Lower leg skin (tissue), 4 donors: ENCODE results near the gene ZC3H4. TPM values are rescaled to one million over a fixed set of nuclear protein-coding genes. Genes with fewer than 3 reads are reported as not detected.

Source experiments
- DNase-seq, 2 donors: peaks; one replicate each; pipeline ENCODE4 v3.0.0-alpha.2; 2019; ENCODE audit warnings: low spot score in 2 of 2
- H3K4me3 ChIP-seq: fragments of 200-600 bp; sonication (generic); 2 replicates; pipeline ENCODE4 v1.5.1; 2017; ENCODE audit warnings: mild to moderate bottlenecking, low read depth; ENCODE audit not compliant: poor library complexity, severe bottlenecking
- POLR2A ChIP-seq, 2 donors: fragments of 450-650 bp; IDR thresholded peaks; one replicate each; pipeline ENCODE4 v1.6.1; 2016 to 2017; ENCODE audit warnings: antibody characterized with exemption in 2 of 2, mild to moderate bottlenecking in 1 of 2, moderate library complexity in 1 of 2
- WGBS, 2 donors: methylation state at CpG; one replicate each; pipeline ENCODE4 v1.1.5; 2018; 5-methylcytosine and 5-hydroxymethylcytosine counted together
- intact Hi-C: fragments of 100-400 bp; cut with DNase I; formaldehyde crosslinking; loops from one replicate; pipeline ENCODE4 v1.15.0; 2023; ENCODE audit warnings: low total_unique reads
- total RNA-seq, 4 donors: library from RNA; depleted of rRNA; stranded (reverse); fragments of >200 nt; gene quantifications; one replicate each; pipeline ENCODE4 v1.1.0, GENCODE V29; 2016
- TF ChIP-seq, protein P1 (sequence below), 3 donors: fragments of 450-650 bp; IDR thresholded peaks; one replicate each; pipeline ENCODE4 v1.5.1; 2016; ENCODE audit warnings: antibody characterized with exemption in 3 of 3, mild to moderate bottlenecking in 3 of 3, moderate library complexity in 2 of 3

Gene ZC3H4
- total RNA-seq, 4 donors from 2014 or later = 21.8 to 29.5 (median 27.6) TPM

DNA sequence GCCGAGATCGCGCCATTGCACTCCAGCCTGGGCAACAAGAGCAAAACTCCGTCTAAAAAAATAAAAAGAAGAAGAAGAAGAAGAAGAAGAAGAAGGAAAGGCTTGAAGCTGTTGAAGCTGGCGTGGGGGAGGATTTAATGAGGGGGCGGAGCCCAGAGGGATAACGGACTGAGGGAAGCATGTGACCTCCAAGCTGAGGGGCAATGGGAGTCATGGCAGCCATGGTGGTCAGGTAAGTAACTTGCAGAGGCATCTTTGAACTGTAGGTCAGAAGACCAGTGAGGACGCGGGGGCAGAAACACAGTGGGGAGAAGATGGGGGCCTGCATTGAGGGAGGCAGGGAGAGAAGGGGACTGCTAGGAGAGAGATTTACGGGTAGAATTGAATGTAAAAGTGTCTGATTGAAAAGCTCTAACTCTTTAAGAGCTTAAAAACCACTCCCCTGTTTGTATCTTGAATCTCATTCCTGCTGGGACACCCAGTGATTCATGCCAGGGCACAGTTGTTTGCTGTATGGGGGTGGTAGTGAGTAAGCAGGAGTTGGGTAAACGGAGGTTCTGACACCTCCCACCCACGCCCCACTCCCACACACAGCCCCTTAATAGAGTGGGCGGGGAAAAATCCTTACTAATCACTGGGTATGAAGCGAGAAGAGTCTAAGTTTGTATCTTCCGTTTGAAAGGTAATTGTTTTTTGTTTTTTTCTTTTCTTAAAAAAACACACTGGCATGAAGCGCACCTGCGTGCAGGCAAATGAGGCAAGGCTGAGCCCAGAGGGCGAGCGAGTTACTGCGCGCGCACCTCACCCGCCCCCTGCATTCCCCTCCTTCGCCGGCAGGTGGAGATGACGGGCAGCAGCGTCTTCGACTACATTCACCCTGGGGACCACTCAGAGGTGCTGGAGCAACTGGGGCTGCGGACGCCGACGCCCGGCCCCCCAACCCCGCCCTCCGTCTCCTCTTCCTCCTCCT, 78.2 kb downstream of the ZC3H4 start:
- no peak for TF ChIP-seq POLR2A (IDR thresholded peaks at IDR 0.05)
- TF ChIP-seq, protein P1, sequence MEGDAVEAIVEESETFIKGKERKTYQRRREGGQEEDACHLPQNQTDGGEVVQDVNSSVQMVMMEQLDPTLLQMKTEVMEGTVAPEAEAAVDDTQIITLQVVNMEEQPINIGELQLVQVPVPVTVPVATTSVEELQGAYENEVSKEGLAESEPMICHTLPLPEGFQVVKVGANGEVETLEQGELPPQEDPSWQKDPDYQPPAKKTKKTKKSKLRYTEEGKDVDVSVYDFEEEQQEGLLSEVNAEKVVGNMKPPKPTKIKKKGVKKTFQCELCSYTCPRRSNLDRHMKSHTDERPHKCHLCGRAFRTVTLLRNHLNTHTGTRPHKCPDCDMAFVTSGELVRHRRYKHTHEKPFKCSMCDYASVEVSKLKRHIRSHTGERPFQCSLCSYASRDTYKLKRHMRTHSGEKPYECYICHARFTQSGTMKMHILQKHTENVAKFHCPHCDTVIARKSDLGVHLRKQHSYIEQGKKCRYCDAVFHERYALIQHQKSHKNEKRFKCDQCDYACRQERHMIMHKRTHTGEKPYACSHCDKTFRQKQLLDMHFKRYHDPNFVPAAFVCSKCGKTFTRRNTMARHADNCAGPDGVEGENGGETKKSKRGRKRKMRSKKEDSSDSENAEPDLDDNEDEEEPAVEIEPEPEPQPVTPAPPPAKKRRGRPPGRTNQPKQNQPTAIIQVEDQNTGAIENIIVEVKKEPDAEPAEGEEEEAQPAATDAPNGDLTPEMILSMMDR (IDR thresholded peaks at IDR 0.05) = peak in 2 of 3 donors; percentile 46 to 87
- peak; percentile 83 to 97 for DNase-seq
- no peak overlapping the region for H3K4me3 ChIP-seq
- 5 to 7% methylated on average over 35 of the region's 35 CpGs for WGBS, 2 donors
- intact Hi-C loops = no loop called here

DNA sequence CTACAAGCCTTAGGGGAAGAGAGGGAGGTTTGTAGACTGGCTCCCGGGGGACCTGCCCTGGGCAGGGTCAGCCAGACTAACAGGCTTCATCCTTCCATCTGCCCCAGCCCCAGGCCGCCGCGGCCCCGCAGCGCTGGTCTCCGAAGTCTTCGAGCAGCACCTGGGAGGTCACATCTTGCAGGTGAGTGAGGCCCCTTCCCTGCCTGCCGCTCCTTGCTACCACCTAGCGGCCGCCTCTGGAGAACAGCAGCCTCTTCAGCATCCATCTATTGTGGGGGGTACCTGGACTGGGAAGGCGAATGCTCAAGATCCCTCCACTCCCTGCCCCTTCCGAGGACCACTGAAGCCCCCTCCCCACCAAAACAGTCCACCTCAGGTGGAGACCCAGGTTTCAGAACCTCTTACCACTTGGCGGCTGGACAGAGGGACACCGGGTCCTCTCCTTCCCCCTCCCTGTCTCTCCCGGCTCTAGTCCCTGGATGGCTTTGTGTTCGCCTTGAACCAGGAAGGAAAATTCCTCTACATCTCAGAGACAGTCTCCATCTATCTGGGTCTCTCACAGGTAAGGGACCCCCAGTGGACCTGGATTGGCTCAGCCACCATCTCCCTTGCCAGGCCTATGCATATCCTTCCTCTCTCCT, 81.3 kb downstream of the ZC3H4 start:
- no peak overlapping the region for H3K4me3 ChIP-seq
- intact Hi-C loops = no loop called here
- TF ChIP-seq, protein P1 (IDR thresholded peaks at IDR 0.05) = no peak
- no peak for TF ChIP-seq POLR2A (IDR thresholded peaks at IDR 0.05)
- DNase-seq = no peak
- 16 to 17% methylated on average over 14 to 17 of the region's 17 CpGs for WGBS, 2 donors

DNA sequence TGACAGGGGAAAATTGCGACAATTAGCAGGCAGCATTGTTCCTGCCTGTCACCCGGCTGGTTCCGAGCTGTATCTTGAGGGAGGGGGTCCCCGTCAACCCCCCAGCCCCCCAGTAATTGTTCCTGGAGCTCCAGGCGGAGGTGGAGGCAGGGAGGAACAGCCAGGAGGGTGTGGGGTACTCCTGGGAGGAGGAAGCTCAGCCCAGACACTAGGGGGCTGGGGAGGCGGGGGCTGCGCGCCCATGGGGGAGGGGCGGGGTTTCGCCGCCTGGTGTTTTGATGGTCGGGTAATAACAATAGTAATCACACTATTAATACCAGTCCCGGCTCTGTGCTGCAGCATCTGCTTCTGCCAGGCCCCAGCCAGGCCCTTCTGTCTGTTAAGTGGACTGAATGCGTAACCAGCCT, 85.4 kb downstream of the ZC3H4 start:
- TF ChIP-seq, protein P1 (IDR thresholded peaks at IDR 0.05) = no peak
- no peak for TF ChIP-seq POLR2A (IDR thresholded peaks at IDR 0.05)
- 18 to 19% methylated on average over 14 of the region's 14 CpGs for WGBS, 2 donors
- no peak overlapping the region for H3K4me3 ChIP-seq
- intact Hi-C loops = no loop called here
- DNase-seq = no peak

DNA sequence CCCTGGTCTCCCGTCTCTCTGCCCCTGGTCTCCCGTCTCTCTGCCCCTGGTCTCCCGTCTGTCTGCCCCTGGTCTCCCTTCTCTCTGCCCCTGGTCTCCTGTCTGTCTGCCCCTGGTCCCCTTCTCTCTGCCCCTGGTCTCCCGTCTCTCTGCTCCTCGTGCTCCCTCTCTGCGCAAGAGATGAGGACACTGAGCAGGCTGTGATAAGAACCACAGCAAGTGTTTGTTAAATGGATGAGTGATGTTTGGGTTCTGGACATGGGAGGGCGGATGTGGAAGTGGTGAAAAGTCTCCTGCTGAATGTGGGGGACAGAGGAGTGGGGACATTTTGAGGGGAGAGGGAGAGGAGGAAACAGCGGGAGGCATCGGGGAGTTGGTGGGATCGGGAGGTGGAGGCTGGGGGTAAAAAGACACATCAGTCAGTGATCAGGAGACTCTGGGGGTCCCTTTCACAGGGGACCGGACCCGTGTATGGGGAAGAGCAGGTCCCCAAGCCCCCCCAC, 85.9 kb downstream of the ZC3H4 start:
- TF ChIP-seq, protein P1 (IDR thresholded peaks at IDR 0.05) = no peak
- no peak for TF ChIP-seq POLR2A (IDR thresholded peaks at IDR 0.05)
- 38 to 43% methylated on average over 9 of the region's 12 CpGs for WGBS, 2 donors
- no peak overlapping the region for H3K4me3 ChIP-seq
- intact Hi-C loops = no loop called here
- DNase-seq = no peak

DNA sequence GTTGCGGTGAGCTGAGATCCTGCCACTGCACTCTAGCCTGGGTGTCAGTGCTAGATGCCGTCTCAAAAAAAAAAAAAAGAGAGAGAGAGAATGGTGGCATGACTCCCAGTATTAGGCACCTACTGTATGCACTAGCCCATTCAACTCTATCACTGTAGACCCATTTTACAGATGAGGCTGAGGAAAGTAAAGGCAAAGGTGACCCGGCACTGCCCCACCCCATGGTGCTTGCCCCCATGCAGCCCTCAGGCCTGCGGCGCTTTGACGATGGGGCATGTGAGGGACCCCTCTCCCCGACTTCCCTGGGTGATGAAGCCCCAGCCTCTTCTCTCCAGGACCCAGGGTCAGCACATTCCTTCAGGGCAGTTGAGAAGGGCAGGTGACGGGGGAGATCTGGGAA, 86.7 kb downstream of the ZC3H4 start:
- WGBS, 2 donors = 89 to 93% methylated on average over 8 of the region's 8 CpGs
- H3K4me3 ChIP-seq = no peak overlapping the region
- intact Hi-C loops = no loop called here
- TF ChIP-seq POLR2A (IDR thresholded peaks at IDR 0.05) = no peak
- TF ChIP-seq, protein P1 (IDR thresholded peaks at IDR 0.05) = no peak
- no peak for DNase-seq
